OCI-LY7 (cell line): Measurements from ENCODE around the gene PHACTR4.

Experiments used
- EZH2phosphoT487 ChIP-seq: fragments of 200-600 bp; sonication (generic); IDR thresholded peaks from 2 replicates; pipeline ENCODE4 v1.6.1; 2018; ENCODE audit warnings: low read depth, borderline replicate concordance, mild to moderate bottlenecking, mixed run types, antibody characterized with exemption, low read length, moderate library complexity, mixed read lengths
- TF ChIP-seq, protein P1 (sequence below): fragments of 200-600 bp; sonication (generic); conservative IDR thresholded peaks from 2 replicates; pipeline ENCODE4 v1.5.1; 2014; ENCODE audit warnings: mild to moderate bottlenecking, antibody characterized with exemption, low read length, moderate library complexity, mixed read lengths

DNA sequence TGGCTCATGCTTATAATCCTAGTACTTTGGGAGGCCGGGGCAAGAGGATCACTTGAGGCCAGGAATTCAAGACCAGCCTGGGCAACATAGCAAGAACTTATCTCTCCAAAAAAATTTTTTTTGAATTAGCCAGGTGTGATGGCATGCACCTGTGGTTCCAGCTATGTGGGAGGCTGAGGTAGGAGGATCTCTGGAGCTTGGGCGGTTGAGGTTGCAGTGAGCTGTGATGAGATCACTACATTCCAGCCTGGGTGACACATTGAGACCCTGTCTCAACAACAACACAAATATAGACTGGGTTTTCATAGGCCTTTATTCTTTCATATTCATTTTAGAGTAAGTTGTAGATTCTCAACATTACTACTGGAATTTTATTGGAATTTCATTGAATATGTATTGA lies 27.9 kb upstream of the PHACTR4 start:
- TF ChIP-seq, protein P1, sequence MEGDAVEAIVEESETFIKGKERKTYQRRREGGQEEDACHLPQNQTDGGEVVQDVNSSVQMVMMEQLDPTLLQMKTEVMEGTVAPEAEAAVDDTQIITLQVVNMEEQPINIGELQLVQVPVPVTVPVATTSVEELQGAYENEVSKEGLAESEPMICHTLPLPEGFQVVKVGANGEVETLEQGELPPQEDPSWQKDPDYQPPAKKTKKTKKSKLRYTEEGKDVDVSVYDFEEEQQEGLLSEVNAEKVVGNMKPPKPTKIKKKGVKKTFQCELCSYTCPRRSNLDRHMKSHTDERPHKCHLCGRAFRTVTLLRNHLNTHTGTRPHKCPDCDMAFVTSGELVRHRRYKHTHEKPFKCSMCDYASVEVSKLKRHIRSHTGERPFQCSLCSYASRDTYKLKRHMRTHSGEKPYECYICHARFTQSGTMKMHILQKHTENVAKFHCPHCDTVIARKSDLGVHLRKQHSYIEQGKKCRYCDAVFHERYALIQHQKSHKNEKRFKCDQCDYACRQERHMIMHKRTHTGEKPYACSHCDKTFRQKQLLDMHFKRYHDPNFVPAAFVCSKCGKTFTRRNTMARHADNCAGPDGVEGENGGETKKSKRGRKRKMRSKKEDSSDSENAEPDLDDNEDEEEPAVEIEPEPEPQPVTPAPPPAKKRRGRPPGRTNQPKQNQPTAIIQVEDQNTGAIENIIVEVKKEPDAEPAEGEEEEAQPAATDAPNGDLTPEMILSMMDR = no peak
- no peak for TF ChIP-seq EZH2phosphoT487
